Right lobe of liver (tissue), 6 donors: ENCODE data around the gene ZBTB7C. TPM values are rescaled to one million over a fixed set of nuclear protein-coding genes. Genes with fewer than 3 reads are reported as not detected.

Experiments used
- ATAC-seq, 4 donors: fragments of 200-7000 bp; cut with Tn5 transposase; one replicate each; pipeline ENCODE4 v1.9.1; 2020; ENCODE audit warnings: mild to moderate bottlenecking in 4 of 4, moderate library complexity in 4 of 4
- DNase-seq, 3 donors: peaks; one replicate each; pipeline ENCODE4 v3.0.0-alpha.2; 2020
- H3K27ac ChIP-seq, 3 donors: fragments of 200-600 bp; one replicate each; pipeline ENCODE4 v1.8.0; 2022
- H3K27me3 ChIP-seq, 2 donors: fragments of 200-600 bp; one replicate each; pipeline ENCODE4 v1.8.0; 2022
- H3K36me3 ChIP-seq, 4 donors: fragments of 200-600 bp; sonication (generic) in 1 of 4; one replicate each; pipeline versions ENCODE4 v1.5.1 to v1.8.0; 2017 to 2022; ENCODE audit warnings: control low read depth in 1 of 4
- H3K4me1 ChIP-seq, 4 donors: fragments of 200-600 bp; sonication (generic) in 1 of 4; one replicate each; pipeline versions ENCODE4 v1.5.1 to v1.8.0; 2017 to 2022; ENCODE audit warnings: control low read depth in 1 of 4
- H3K4me3 ChIP-seq, 3 donors: fragments of 200-600 bp; one replicate each; pipeline ENCODE4 v1.8.0; 2022
- H3K9me3 ChIP-seq, 4 donors: fragments of 200-600 bp; sonication (generic) in 1 of 4; one replicate each; pipeline versions ENCODE4 v1.5.1 to v1.8.0; 2017 to 2022; ENCODE audit warnings: control low read depth in 1 of 4
- POLR2A ChIP-seq: fragments of 450-650 bp; IDR thresholded peaks from one replicate; pipeline ENCODE4 v1.6.1; 2017; ENCODE audit warnings: antibody characterized with exemption, mild to moderate bottlenecking
- WGBS: methylation state at CpG from one replicate; pipeline ENCODE4 v1.1.6; 2018; ENCODE audit warnings: low coverage, low lambda C conversion rate; ENCODE audit not compliant: insufficient coverage; ENCODE audit errors: missing lambda C conversion rate; 5-methylcytosine and 5-hydroxymethylcytosine counted together
- intact Hi-C, 2 donors: fragments of 100-400 bp; cut with DNase I; formaldehyde crosslinking; loops; one replicate each; pipeline versions ENCODE4 v1.11.2 to v1.14.1; 2022
- total RNA-seq, 6 experiments: library from RNA; depleted of rRNA in 2 of 6; stranded (reverse); fragments of >200 nt in 2 of 6; fragmentation: NEBNext Ultra II Directional in 3 of 6; extraction: Animal tissue kit (Norgen Biotek cat#: 25700) in 3 of 6; gene quantifications; one replicate each; pipeline versions ENCODE4 v1.1.0 to v1.2.4, GENCODE V29; 2016 to 2023
- TF ChIP-seq, protein P1 (sequence below), 4 donors: fragments of 200-600 bp in 3 of 4; fragments of 450-650 bp in 1 of 4; IDR thresholded peaks; one replicate each; pipeline versions ENCODE4 v1.5.1 to v1.8.0; 2016 to 2022; ENCODE audit warnings: antibody characterized with exemption in 4 of 4, mild to moderate bottlenecking in 2 of 4
- donor health status: DM: no; HTN: yes; CAD: no.
- donor health status: DM: no; HTN: no; CAD: no.
- donor health status: DM: no; HTN: no; CAD: no.
- donor health status: DM: no; HTN: yes; CAD: no.
- donor health status: DM: no; HTN: yes; CAD: no.

ZBTB7C gene
- total RNA-seq, 6 experiments from 2014 or later, result 1.1 to 1.7 (median 1.3) TPM

GRCh38 chr18:48132797-48133655 is 276.2 kb downstream of the ZBTB7C start:
- DNase-seq (no peak), ATAC-seq (no peak)
- no peaks in the 10 kb centered on the region for H3K27me3 ChIP-seq
- WGBS, result 47% methylated on average over 5 of the region's 6 CpGs
- intact Hi-C loops, result no loop called here
- H3K9me3 ChIP-seq, result no peaks in the 10 kb centered on the region
- no peaks in the 10 kb centered on the region for H3K36me3 ChIP-seq
- no peak overlapping the region for H3K4me3 ChIP-seq
- no peak for TF ChIP-seq POLR2A
- TF ChIP-seq, protein P1, sequence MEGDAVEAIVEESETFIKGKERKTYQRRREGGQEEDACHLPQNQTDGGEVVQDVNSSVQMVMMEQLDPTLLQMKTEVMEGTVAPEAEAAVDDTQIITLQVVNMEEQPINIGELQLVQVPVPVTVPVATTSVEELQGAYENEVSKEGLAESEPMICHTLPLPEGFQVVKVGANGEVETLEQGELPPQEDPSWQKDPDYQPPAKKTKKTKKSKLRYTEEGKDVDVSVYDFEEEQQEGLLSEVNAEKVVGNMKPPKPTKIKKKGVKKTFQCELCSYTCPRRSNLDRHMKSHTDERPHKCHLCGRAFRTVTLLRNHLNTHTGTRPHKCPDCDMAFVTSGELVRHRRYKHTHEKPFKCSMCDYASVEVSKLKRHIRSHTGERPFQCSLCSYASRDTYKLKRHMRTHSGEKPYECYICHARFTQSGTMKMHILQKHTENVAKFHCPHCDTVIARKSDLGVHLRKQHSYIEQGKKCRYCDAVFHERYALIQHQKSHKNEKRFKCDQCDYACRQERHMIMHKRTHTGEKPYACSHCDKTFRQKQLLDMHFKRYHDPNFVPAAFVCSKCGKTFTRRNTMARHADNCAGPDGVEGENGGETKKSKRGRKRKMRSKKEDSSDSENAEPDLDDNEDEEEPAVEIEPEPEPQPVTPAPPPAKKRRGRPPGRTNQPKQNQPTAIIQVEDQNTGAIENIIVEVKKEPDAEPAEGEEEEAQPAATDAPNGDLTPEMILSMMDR (IDR thresholded peaks at IDR 0.05), result no peak
- no peak overlapping the region for H3K27ac ChIP-seq
- H3K4me1 ChIP-seq, result peaks cover 0 to 36% (median 0%) of the 10 kb centered on the region in 4 donors

DNA sequence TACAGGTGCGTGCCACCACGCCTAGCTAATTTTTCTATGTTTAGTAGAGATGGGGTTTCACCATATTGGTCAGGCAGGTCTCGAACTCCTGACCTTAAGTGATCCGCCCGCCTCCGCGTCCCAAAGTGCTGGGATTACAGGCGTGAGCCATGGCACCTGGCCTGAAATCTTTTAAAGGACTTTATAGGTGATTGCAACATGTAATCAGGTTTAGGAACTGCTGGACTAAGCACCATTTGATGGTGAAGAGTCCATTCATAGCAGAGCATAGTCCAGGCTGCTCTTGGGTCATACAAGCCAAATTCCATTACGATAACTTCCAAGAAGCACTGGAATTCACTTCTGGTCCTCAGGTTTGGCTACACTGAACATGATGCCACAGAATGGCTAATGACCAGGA is 278.1 kb downstream of the ZBTB7C start:
- peak in 2 of 3 donors; percentile 69 to 72 for DNase-seq
- H3K36me3 ChIP-seq, result no peaks in the 10 kb centered on the region
- no peaks in the 10 kb centered on the region for H3K9me3 ChIP-seq
- H3K4me1 ChIP-seq, result peaks cover 0 to 36% (median 0%) of the 10 kb centered on the region in 4 donors
- intact Hi-C loops, result no loop called here
- WGBS, result 34% methylated on average over 9 of the region's 9 CpGs
- TF ChIP-seq, protein P1 (IDR thresholded peaks at IDR 0.05), result no peak
- TF ChIP-seq POLR2A, result no peak
- peak; percentile 69 to 75 (median 72) for ATAC-seq
- H3K4me3 ChIP-seq, result no peak overlapping the region
- H3K27ac ChIP-seq, result peak overlapping the region in 1 of 3 donors; percentile 30
- H3K27me3 ChIP-seq, result no peaks in the 10 kb centered on the region

DNA sequence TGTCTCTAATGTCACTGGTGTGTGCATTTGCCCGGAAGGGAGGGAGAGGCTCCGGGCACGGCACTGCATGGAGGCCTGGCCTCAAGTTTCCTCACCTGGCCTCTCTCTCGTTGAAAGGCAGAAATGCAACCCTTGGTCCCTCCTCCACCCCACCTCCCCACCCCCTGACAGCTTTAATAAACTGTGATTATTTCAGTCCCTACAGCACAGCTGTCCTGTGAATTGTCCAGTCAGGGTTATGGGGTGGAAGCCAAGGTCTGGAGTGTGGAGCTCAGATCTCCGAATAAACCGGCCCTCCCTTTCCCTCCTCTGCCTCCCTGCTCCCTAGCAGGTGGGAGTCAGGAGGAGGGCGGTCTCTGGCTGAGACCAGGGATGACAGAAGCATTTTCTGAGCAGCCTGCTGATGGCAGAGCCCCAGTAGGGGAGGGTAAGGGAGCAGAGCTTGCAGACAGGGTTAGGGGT is 279.5 kb downstream of the ZBTB7C start:
- H3K4me3 ChIP-seq, result no peak overlapping the region
- peak overlapping the region in 1 of 3 donors; percentile 30 for H3K27ac ChIP-seq
- peak in 1 of 4 donors; percentile 2 for ATAC-seq
- H3K4me1 ChIP-seq, result peaks cover 0 to 31% (median 0%) of the 10 kb centered on the region in 4 donors
- TF ChIP-seq POLR2A, result no peak
- TF ChIP-seq, protein P1 (IDR thresholded peaks at IDR 0.05), result no peak
- H3K27me3 ChIP-seq, result no peaks in the 10 kb centered on the region
- H3K9me3 ChIP-seq, result no peaks in the 10 kb centered on the region
- no peaks in the 10 kb centered on the region for H3K36me3 ChIP-seq
- 77% methylated on average over 5 of the region's 7 CpGs for WGBS
- DNase-seq, result no peak
- intact Hi-C loops, result no loop called here

- H3K4me3 ChIP-seq, result no peak overlapping the region
- intact Hi-C loops, result no loop called here
Measured at GRCh38 chr18:48127606-48128005, 281.6 kb downstream of the ZBTB7C start.

More at GRCh38 chr18:48127606-48128005, 281.6 kb downstream of the ZBTB7C start:
- Histone ChIP-seq H3K27ac (no peak overlapping the region), H3K36me3 (no peaks in the 10 kb centered on the region), H3K4me1 (peaks cover 0 to 21% (median 0%) of the 10 kb centered on the region in 4 donors), H3K9me3 (no peaks in the 10 kb centered on the region), H3K27me3 (no peaks in the 10 kb centered on the region)
- DNase-seq (no peak), ATAC-seq (no peak)
- WGBS, result no CpG with 5 or more reads among the region's 12 CpGs
- TF ChIP-seq POLR2A, result no peak
- TF ChIP-seq, protein P1 (IDR thresholded peaks at IDR 0.05), result no peak
